Measurements from ENCODE around the gene NTRK3.
"Not testable (repeated sequence)": the region's sequence is repeated elsewhere in the genome, so short reads cannot be mapped to it uniquely, and the experiment has no call there.

- not testable (repeated sequence) for TF ChIP-seq ZNF70 (CRISPR knock-in tag; IDR thresholded peaks at IDR 0.05); ESRRG (CRISPR knock-in tag; IDR thresholded peaks at IDR 0.05); ZFP3 (CRISPR knock-in tag; IDR thresholded peaks at IDR 0.05); POU6F1 (CRISPR knock-in tag; IDR thresholded peaks at IDR 0.05; ENCODE audit: borderline replicate concordance, low read depth); TOX (CRISPR knock-in tag; IDR thresholded peaks at IDR 0.05; ENCODE audit: borderline replicate concordance); ZFP30 (CRISPR knock-in tag; IDR thresholded peaks at IDR 0.05)
These were observed 420.7 kb downstream of the NTRK3 start for GRCh38 chr15:87835830-87836229.

Data from SK-N-SH treated with all-trans-retinoic acid at 6 μM for 48 hours (cell line).